ENCODE data around the gene CES3. TPM values are rescaled to one million over a fixed set of nuclear protein-coding genes. Genes with fewer than 3 reads are reported as not detected.

The CES3 gene
- total and polyA plus RNA-seq, 9 donors, result 0.45 to 2.3 (median 1.3) TPM

GRCh38 chr16:66949472-66949871 is 11.6 kb upstream of the CES3 start:
- DNase-seq, result no peak
- peaks cover 3% of the 10 kb centered on the region for H3K4me1 ChIP-seq (ENCODE audit: insufficient read depth)
- no peaks in the 10 kb centered on the region for H3K27me3 ChIP-seq
- intact Hi-C loops (cut with DNase I), result no loop called here
- H3K4me3 ChIP-seq, result no peak overlapping the region
- no peak overlapping the region for H3K27ac ChIP-seq
- H3K36me3 ChIP-seq, result no peaks in the 10 kb centered on the region
- no peaks in the 10 kb centered on the region for H3K9me3 ChIP-seq
- 73 to 78% (median 75%) methylated on average over 6 of the region's 6 CpGs for WGBS, 3 donors
- TF ChIP-seq POLR2A (IDR thresholded peaks at IDR 0.05) (no peak), CTCF (IDR thresholded peaks at IDR 0.05) (no peak), EP300 (IDR thresholded peaks at IDR 0.05) (no peak)

- H3K9me3 ChIP-seq, result no peaks in the 10 kb centered on the region
- DNase-seq, result no peak
- TF ChIP-seq EP300 (IDR thresholded peaks at IDR 0.05), result no peak
- no peak for TF ChIP-seq CTCF (IDR thresholded peaks at IDR 0.05)
- no peak for TF ChIP-seq POLR2A (IDR thresholded peaks at IDR 0.05)
These were observed 10.6 kb upstream of the CES3 start for GRCh38 chr16:66950437-66950836.

GRCh38 chr16:66950971-66951790 is 9.9 kb upstream of the CES3 start:
- H3K27ac ChIP-seq, result no peak overlapping the region
- WGBS, 3 donors, result 72 to 80% (median 74%) methylated on average over 4 of the region's 4 CpGs
- H3K27me3 ChIP-seq, result no peaks in the 10 kb centered on the region
- intact Hi-C loops (cut with DNase I), result loop anchor here in 1 of 4 donors (5.0 kb wide), 1 partner anchor 206 kb away; the partner anchor contains the start of genes FBXL8 and TRADD
- H3K36me3 ChIP-seq, result no peaks in the 10 kb centered on the region
- no peaks in the 10 kb centered on the region for H3K9me3 ChIP-seq
- DNase-seq, result no peak
- no peak overlapping the region for H3K4me3 ChIP-seq
- TF ChIP-seq CTCF (IDR thresholded peaks at IDR 0.05) (no peak), POLR2A (IDR thresholded peaks at IDR 0.05) (no peak), EP300 (IDR thresholded peaks at IDR 0.05) (no peak)
- H3K4me1 ChIP-seq (ENCODE audit: insufficient read depth), result peaks cover 3% of the 10 kb centered on the region

More at GRCh38 chr16:66950437-66950836, 10.6 kb upstream of the CES3 start:
- intact Hi-C loops (cut with DNase I), result loop anchor here in 1 of 4 donors (5.0 kb wide), 1 partner anchor 207 kb away; the partner anchor contains the start of genes FBXL8 and TRADD
- no peaks in the 10 kb centered on the region for H3K36me3 ChIP-seq
- H3K4me1 ChIP-seq (ENCODE audit: insufficient read depth), result peaks cover 3% of the 10 kb centered on the region
- H3K27ac ChIP-seq, result no peak overlapping the region
- H3K27me3 ChIP-seq, result no peaks in the 10 kb centered on the region
- no peak overlapping the region for H3K4me3 ChIP-seq
- 74 to 83% (median 77%) methylated on average over 2 of the region's 2 CpGs for WGBS, 3 donors

GRCh38 chr16:66952430-66953110 is 8.5 kb upstream of the CES3 start:
- H3K27ac ChIP-seq, result no peak overlapping the region
- no peak for TF ChIP-seq POLR2A (IDR thresholded peaks at IDR 0.05)
- TF ChIP-seq CTCF (IDR thresholded peaks at IDR 0.05), result no peak
- TF ChIP-seq EP300 (IDR thresholded peaks at IDR 0.05), result no peak
- no peaks in the 10 kb centered on the region for H3K27me3 ChIP-seq
- H3K4me1 ChIP-seq (ENCODE audit: insufficient read depth), result peaks cover 3% of the 10 kb centered on the region
- no peaks in the 10 kb centered on the region for H3K36me3 ChIP-seq
- WGBS, 3 donors, result 82 to 91% (median 86%) methylated on average over 7 of the region's 7 CpGs
- H3K4me3 ChIP-seq, result no peak overlapping the region
- H3K9me3 ChIP-seq, result no peaks in the 10 kb centered on the region
- intact Hi-C loops (cut with DNase I), result loop anchor here in 1 of 4 donors (5.0 kb wide), 1 partner anchor 205 kb away; the partner anchor contains the start of genes FBXL8 and TRADD
- no peak for DNase-seq

All from ovary (tissue), 9 donors.